Left ventricle myocardium superior (tissue), 1 donor: Measurements from ENCODE around the gene ZPLD1. TPM values are rescaled to one million over a fixed set of nuclear protein-coding genes. Genes with fewer than 3 reads are reported as not detected.

Experiments used
- ATAC-seq: fragments of 200-7000 bp; cut with Tn5 transposase; one replicate; pipeline ENCODE4 v1.9.1; 2020; ENCODE audit warnings: mild to moderate bottlenecking, moderate library complexity
- DNase-seq: peaks from one replicate; pipeline ENCODE4 v3.0.0-alpha.2; 2020
- intact Hi-C: fragments of 100-400 bp; cut with micrococcal nuclease; formaldehyde crosslinking; loops from one replicate; pipeline ENCODE4 v1.11.0; 2022
- total RNA-seq: library from RNA; stranded (reverse); fragmentation: NEBNext Ultra II Directional; extraction: Animal tissue kit (Norgen Biotek cat#: 25700); gene quantifications from one replicate; pipeline ENCODE4 v1.2.1, GENCODE V29; 2021
- donor health status: DM: no; HTN: yes; CAD: no; lungs with severe emphysema.

Gene ZPLD1
- total RNA-seq, 1 donor from 2014 or later: not detected

GRCh38 chr3:102460579-102460978 is 25.8 kb downstream of the ZPLD1 start:
- intact Hi-C loops: no loop called here
- DNase-seq: no peak
- ATAC-seq: no peak

GRCh38 chr3:102464261-102464660 is 29.4 kb downstream of the ZPLD1 start:
- intact Hi-C loops: no loop called here
- ATAC-seq (no peak), DNase-seq (no peak)

GRCh38 chr3:102466001-102466400 is 31.2 kb downstream of the ZPLD1 start:
- DNase-seq (no peak), ATAC-seq (no peak)
- intact Hi-C loops: no loop called here

GRCh38 chr3:102470066-102470465 is 35.3 kb downstream of the ZPLD1 start:
- ATAC-seq: no peak
- DNase-seq: no peak
- intact Hi-C loops: no loop called here

- intact Hi-C loops: no loop called here
- DNase-seq (no peak), ATAC-seq (no peak)
Measured at GRCh38 chr3:102471001-102471400, 36.2 kb downstream of the ZPLD1 start.

GRCh38 chr3:102471491-102471890 is 36.7 kb downstream of the ZPLD1 start:
- DNase-seq: no peak
- ATAC-seq: no peak
- intact Hi-C loops: no loop called here

GRCh38 chr3:102473648-102474047 is 38.8 kb downstream of the ZPLD1 start:
- intact Hi-C loops: no loop called here
- ATAC-seq: no peak
- no peak for DNase-seq

- DNase-seq: no peak
- no peak for ATAC-seq
- intact Hi-C loops: no loop called here
Measured at GRCh38 chr3:102474207-102474606, 39.4 kb downstream of the ZPLD1 start.

- no peak for DNase-seq
- intact Hi-C loops: no loop called here
- ATAC-seq: no peak
Measured at GRCh38 chr3:102476198-102476597, 41.4 kb downstream of the ZPLD1 start.

- DNase-seq (no peak), ATAC-seq (no peak)
- intact Hi-C loops: no loop called here
Measured at GRCh38 chr3:102478160-102478559, 43.3 kb downstream of the ZPLD1 start.

- ATAC-seq (no peak), DNase-seq (no peak)
- intact Hi-C loops: no loop called here
Measured at GRCh38 chr3:102480139-102480538, 45.3 kb downstream of the ZPLD1 start.

GRCh38 chr3:102481050-102481449 is 46.2 kb downstream of the ZPLD1 start:
- no peak for DNase-seq
- intact Hi-C loops: no loop called here
- no peak for ATAC-seq

GRCh38 chr3:102483556-102483955 is 48.7 kb downstream of the ZPLD1 start:
- intact Hi-C loops: no loop called here
- no peak for ATAC-seq

GRCh38 chr3:102484363-102484762 is 49.5 kb downstream of the ZPLD1 start:
- no peak for DNase-seq
- intact Hi-C loops: no loop called here
- ATAC-seq: no peak

More at GRCh38 chr3:102483556-102483955, 48.7 kb downstream of the ZPLD1 start:
- no peak for DNase-seq

- DNase-seq (no peak), ATAC-seq (no peak)
- intact Hi-C loops: no loop called here
Measured at GRCh38 chr3:102485701-102486100, 50.9 kb downstream of the ZPLD1 start.

- DNase-seq (no peak), ATAC-seq (no peak)
- intact Hi-C loops: no loop called here
Measured at GRCh38 chr3:102488331-102488730, 53.5 kb downstream of the ZPLD1 start.

- ATAC-seq: no peak
- no peak for DNase-seq
- intact Hi-C loops: no loop called here
Measured at GRCh38 chr3:102492300-102492699, 57.5 kb downstream of the ZPLD1 start.

GRCh38 chr3:102497571-102497970 is 62.8 kb downstream of the ZPLD1 start:
- intact Hi-C loops: no loop called here
- no peak for ATAC-seq
- no peak for DNase-seq

- intact Hi-C loops: no loop called here
- DNase-seq (no peak), ATAC-seq (no peak)
Measured at GRCh38 chr3:102505542-102505941, 70.7 kb downstream of the ZPLD1 start.

GRCh38 chr3:102510663-102511062 is 75.8 kb downstream of the ZPLD1 start:
- DNase-seq (no peak), ATAC-seq (no peak)
- intact Hi-C loops: no loop called here

- ATAC-seq: no peak
- DNase-seq: no peak
- intact Hi-C loops: no loop called here
Measured at GRCh38 chr3:102511168-102511567, 76.4 kb downstream of the ZPLD1 start.

GRCh38 chr3:102511639-102512038 is 76.8 kb downstream of the ZPLD1 start:
- no peak for DNase-seq
- intact Hi-C loops: no loop called here

More at GRCh38 chr3:102511639-102512038, 76.8 kb downstream of the ZPLD1 start:
- ATAC-seq: no peak
